Osteocyte (in vitro differentiated cells): ENCODE measurements around the gene PRLR. TPM values are rescaled to one million over a fixed set of nuclear protein-coding genes. Genes with fewer than 3 reads are reported as not detected.
"Not testable (repeated sequence)": the region's sequence is repeated elsewhere in the genome, so short reads cannot be mapped to it uniquely, and the experiment has no call there.

Source experiments
- DNase-seq: peaks from one replicate; pipeline ENCODE4 v3.0.0; 2021; ENCODE audit warnings: mixed read lengths; ENCODE audit not compliant: unreplicated experiment; ENCODE audit errors: extremely low spot score
- H3K27ac Mint-ChIP-seq: one replicate; pipeline ENCODE4 v1.8.0; 2021; ENCODE audit warnings: mild to moderate bottlenecking, mixed read lengths; ENCODE audit not compliant: unreplicated experiment
- H3K27me3 Mint-ChIP-seq: one replicate; pipeline ENCODE4 v1.8.0; 2021; ENCODE audit warnings: mixed read lengths; ENCODE audit not compliant: unreplicated experiment
- H3K36me3 Mint-ChIP-seq: one replicate; pipeline ENCODE4 v1.8.0; 2021; ENCODE audit warnings: mixed read lengths; ENCODE audit not compliant: unreplicated experiment
- H3K4me1 Mint-ChIP-seq: one replicate; pipeline ENCODE4 v1.8.0; 2021; ENCODE audit warnings: mixed read lengths; ENCODE audit not compliant: unreplicated experiment
- H3K4me3 Mint-ChIP-seq: one replicate; pipeline ENCODE4 v1.8.0; 2021; ENCODE audit warnings: mild to moderate bottlenecking, moderate library complexity, mixed read lengths; ENCODE audit not compliant: unreplicated experiment
- H3K9me3 Mint-ChIP-seq: one replicate; pipeline ENCODE4 v1.8.0; 2021; ENCODE audit warnings: mixed read lengths; ENCODE audit not compliant: unreplicated experiment
- CTCF ChIP-seq: fragments of 200-600 bp; sonication (generic); IDR thresholded peaks from 2 replicates; pipeline ENCODE4 v1.5.0; 2021; ENCODE audit warnings: antibody characterized with exemption, mild to moderate bottlenecking, moderate library complexity
- total RNA-seq: library from RNA; stranded (reverse); gene quantifications from 2 replicates; pipeline ENCODE4 v1.2.1, GENCODE V29; 2021

Gene PRLR
- total RNA-seq, 1 donor from 2014 or later: 0.30 TPM

GRCh38 chr5:35246900-35247647, 16.8 kb upstream of the PRLR start:
- Mint-ChIP-seq H3K4me3 (no peak overlapping the region), H3K27me3 (peaks cover 5% of the 10 kb centered on the region), H3K27ac (no peak overlapping the region), H3K9me3 (no peaks in the 10 kb centered on the region), H3K36me3 (no peaks in the 10 kb centered on the region), H3K4me1 (peaks cover 9% of the 10 kb centered on the region)
- TF ChIP-seq CTCF: no peak
- no peak for DNase-seq

- H3K4me1 Mint-ChIP-seq: peaks cover 9% of the 10 kb centered on the region
- H3K36me3 Mint-ChIP-seq: no peaks in the 10 kb centered on the region
- H3K9me3 Mint-ChIP-seq: no peaks in the 10 kb centered on the region
- no peak overlapping the region for H3K27ac Mint-ChIP-seq
- H3K4me3 Mint-ChIP-seq: no peak overlapping the region
- DNase-seq: no peak
- peaks cover 5% of the 10 kb centered on the region for H3K27me3 Mint-ChIP-seq
- no peak for TF ChIP-seq CTCF
These were observed 16.1 kb upstream of the PRLR start for GRCh38 chr5:35246411-35246810.

- H3K4me1 Mint-ChIP-seq, H3K4me3 Mint-ChIP-seq, H3K27me3 Mint-ChIP-seq, H3K9me3 Mint-ChIP-seq, DNase-seq, H3K36me3 Mint-ChIP-seq, H3K27ac Mint-ChIP-seq: not testable (repeated sequence)
These were observed 15.1 kb upstream of the PRLR start for GRCh38 chr5:35245371-35245770.

DNA sequence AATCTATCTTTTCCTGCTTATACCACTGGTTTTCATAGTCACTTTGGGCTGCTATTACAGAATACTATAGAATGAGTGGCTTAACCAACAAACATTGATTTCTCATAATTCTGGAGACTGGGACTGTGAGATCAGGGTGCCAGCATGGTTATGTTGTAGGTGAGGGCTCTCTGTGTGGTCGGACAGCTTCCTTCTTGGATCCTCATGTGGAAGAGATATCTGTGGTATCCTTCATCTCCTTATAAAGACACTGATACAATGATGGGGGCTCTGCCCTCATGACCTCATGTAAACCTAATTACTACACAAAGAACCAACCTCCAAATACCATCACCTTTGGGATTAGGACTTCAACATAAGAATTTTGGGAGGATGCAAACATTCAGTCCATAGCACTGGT, 13.9 kb upstream of the PRLR start:
- Mint-ChIP-seq H3K36me3 (no peaks in the 10 kb centered on the region), H3K27me3 (peaks cover 5% of the 10 kb centered on the region), H3K27ac (no peak overlapping the region), H3K4me3 (no peak overlapping the region), H3K4me1 (peaks cover 4% of the 10 kb centered on the region), H3K9me3 (no peaks in the 10 kb centered on the region)
- no peak for DNase-seq
- TF ChIP-seq CTCF: no peak

DNA sequence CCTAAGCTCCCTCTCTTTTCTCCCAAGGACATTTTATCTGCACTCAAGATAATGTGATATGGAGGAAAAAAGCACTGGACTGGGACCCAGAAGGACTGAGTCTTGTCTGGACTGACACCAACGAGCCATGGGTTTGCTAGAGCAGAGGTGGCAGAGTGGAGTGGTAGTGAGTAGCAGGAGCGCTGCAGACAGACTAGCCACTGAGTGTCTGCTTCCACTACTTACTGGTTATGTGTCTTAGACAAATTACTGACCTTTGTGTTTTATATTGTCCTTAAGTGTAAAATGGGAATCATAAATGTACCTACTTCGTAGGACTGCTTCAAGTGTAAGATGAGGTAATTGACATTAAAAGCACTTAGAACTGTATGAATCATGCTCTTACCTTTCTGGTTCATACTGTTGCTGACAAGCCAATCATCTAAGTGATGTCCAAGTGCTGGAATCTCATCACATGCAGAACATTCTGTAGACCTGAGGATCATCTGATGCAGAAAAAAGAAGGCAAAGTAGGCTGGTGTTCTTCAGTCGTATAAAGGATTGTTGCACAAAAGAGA, 12.5 kb upstream of the PRLR start:
- H3K27ac Mint-ChIP-seq: no peak overlapping the region
- H3K4me1 Mint-ChIP-seq: peaks cover 3% of the 10 kb centered on the region
- no peak for DNase-seq
- peaks cover 5% of the 10 kb centered on the region for H3K27me3 Mint-ChIP-seq
- peaks cover 2% of the 10 kb centered on the region for H3K9me3 Mint-ChIP-seq
- no peak overlapping the region for H3K4me3 Mint-ChIP-seq
- no peaks in the 10 kb centered on the region for H3K36me3 Mint-ChIP-seq
- no peak for TF ChIP-seq CTCF
